ENCODE results near the gene CTDP1.

Gene CTDP1

GRCh38 chr18:79678665-79679551 is 695 bp upstream of the CTDP1 start (continued):
- TF ChIP-seq ZNF549 (tag by site-specific recombination; IDR thresholded peaks at IDR 0.05) (no peak), ZNF645 (tag by site-specific recombination; IDR thresholded peaks at IDR 0.05) (no peak), ZNF544 (tag by site-specific recombination; IDR thresholded peaks at IDR 0.05) (no peak), ZNF600 (tag by site-specific recombination; IDR thresholded peaks at IDR 0.05) (0 out of 2 replicates have a peak, but pooled peaks have one; percentile 27), ZNF202 (tag by site-specific recombination; IDR thresholded peaks at IDR 0.05; ENCODE audit: borderline replicate concordance) (no peak), ZNF184 (tag by site-specific recombination; IDR thresholded peaks at IDR 0.05) (no peak), ZNF169 (tag by site-specific recombination; IDR thresholded peaks at IDR 0.05) (no peak), SETDB1 (IDR thresholded peaks at IDR 0.05; ENCODE audit: insufficient read length, low read length) (no peak), ZBTB26 (tag by site-specific recombination; optimal IDR thresholded peaks at IDR 0.05) (no peak), ZNF223 (tag by site-specific recombination; IDR thresholded peaks at IDR 0.05) (no peak), GLIS2 (tag by site-specific recombination; IDR thresholded peaks at IDR 0.05) (peak; percentile 100), SCRT2 (tag by site-specific recombination; IDR thresholded peaks at IDR 0.05) (peak; percentile 39), ZNF585B (tag by site-specific recombination; IDR thresholded peaks at IDR 0.05) (no peak), PBX3 (CRISPR knock-in tag; IDR thresholded peaks at IDR 0.05) (no peak), KLF8 (tag by site-specific recombination; IDR thresholded peaks at IDR 0.05) (peak; percentile 79; the same call in 1 of the 2 replicates), OSR2 (tag by site-specific recombination; IDR thresholded peaks at IDR 0.05) (peak; percentile 57), PRDM2 (tag by site-specific recombination; IDR thresholded peaks at IDR 0.05; ENCODE audit: borderline replicate concordance) (no peak), ZNF433 (tag by site-specific recombination; IDR thresholded peaks at IDR 0.05; ENCODE audit: low read depth) (no peak)
- TF ChIP-seq, protein P1, sequence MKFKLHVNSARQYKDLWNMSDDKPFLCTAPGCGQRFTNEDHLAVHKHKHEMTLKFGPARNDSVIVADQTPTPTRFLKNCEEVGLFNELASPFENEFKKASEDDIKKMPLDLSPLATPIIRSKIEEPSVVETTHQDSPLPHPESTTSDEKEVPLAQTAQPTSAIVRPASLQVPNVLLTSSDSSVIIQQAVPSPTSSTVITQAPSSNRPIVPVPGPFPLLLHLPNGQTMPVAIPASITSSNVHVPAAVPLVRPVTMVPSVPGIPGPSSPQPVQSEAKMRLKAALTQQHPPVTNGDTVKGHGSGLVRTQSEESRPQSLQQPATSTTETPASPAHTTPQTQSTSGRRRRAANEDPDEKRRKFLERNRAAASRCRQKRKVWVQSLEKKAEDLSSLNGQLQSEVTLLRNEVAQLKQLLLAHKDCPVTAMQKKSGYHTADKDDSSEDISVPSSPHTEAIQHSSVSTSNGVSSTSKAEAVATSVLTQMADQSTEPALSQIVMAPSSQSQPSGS (tag by site-specific recombination; IDR thresholded peaks at IDR 0.05; ENCODE audit: low read depth), result no peak
- TF ChIP-seq, protein P2, sequence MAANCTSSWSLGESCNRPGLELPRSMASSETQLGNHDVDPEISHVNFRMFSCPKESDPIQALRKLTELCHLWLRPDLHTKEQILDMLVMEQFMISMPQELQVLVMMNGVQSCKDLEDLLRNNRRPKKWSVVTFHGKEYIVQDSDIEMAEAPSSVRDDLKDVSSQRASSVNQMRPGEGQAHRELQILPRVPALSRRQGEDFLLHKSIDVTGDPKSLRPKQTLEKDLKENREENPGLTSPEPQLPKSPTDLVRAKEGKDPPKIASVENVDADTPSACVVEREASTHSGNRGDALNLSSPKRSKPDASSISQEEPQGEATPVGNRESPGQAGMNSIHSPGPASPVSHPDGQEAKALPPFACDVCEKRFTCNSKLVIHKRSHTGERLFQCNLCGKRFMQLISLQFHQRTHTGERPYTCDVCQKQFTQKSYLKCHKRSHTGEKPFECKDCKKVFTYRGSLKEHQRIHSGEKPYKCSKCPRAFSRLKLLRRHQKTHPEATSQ (tag by site-specific recombination; IDR thresholded peaks at IDR 0.05), result peak; percentile 65
- TF ChIP-seq, protein P3, sequence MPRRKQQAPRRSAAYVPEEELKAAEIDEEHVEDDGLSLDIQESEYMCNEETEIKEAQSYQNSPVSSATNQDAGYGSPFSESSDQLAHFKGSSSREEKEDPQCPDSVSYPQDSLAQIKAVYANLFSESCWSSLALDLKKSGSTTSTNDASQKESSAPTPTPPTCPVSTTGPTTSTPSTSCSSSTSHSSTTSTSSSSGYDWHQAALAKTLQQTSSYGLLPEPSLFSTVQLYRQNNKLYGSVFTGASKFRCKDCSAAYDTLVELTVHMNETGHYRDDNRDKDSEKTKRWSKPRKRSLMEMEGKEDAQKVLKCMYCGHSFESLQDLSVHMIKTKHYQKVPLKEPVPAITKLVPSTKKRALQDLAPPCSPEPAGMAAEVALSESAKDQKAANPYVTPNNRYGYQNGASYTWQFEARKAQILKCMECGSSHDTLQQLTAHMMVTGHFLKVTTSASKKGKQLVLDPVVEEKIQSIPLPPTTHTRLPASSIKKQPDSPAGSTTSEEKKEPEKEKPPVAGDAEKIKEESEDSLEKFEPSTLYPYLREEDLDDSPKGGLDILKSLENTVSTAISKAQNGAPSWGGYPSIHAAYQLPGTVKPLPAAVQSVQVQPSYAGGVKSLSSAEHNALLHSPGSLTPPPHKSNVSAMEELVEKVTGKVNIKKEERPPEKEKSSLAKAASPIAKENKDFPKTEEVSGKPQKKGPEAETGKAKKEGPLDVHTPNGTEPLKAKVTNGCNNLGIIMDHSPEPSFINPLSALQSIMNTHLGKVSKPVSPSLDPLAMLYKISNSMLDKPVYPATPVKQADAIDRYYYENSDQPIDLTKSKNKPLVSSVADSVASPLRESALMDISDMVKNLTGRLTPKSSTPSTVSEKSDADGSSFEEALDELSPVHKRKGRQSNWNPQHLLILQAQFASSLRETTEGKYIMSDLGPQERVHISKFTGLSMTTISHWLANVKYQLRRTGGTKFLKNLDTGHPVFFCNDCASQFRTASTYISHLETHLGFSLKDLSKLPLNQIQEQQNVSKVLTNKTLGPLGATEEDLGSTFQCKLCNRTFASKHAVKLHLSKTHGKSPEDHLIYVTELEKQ (tag by site-specific recombination; IDR thresholded peaks at IDR 0.05; ENCODE audit: borderline replicate concordance), result no peak

Data from HEK293 (cell line).